ENCODE measurements around the gene EYA3.

Gene EYA3

DNA sequence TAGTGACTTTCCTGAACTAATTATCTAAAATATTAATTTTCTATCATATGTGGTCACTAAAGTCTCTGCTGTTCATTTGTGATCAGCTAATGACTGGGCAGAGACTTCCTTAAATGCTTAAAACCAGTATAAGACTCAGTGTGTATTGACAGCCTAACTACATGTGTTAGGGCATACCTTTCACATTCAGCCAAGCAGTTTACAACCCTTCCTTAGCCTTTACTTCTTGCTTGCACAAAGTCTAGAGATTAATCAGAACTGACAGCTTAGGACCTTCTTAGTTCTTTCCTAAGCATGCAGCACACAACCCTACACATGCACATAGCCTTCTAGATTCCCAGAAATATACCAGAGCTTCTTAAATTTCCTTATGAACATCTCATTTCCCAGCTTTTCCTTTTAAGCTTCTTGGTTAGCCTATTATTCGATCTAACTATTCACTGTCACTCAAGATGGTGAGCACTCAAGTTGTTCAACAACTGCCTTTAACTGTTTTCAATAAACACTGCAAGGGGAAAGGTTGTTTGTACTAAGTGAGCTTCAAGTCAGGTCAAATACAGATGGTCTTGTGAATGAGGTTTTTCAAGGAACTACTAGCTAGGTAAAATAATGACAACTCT, 13.4 kb downstream of the EYA3 start:
- in situ Hi-C loops (cut with MboI; ENCODE audit: low sequenced_read_pairs): no loop called here

DNA sequence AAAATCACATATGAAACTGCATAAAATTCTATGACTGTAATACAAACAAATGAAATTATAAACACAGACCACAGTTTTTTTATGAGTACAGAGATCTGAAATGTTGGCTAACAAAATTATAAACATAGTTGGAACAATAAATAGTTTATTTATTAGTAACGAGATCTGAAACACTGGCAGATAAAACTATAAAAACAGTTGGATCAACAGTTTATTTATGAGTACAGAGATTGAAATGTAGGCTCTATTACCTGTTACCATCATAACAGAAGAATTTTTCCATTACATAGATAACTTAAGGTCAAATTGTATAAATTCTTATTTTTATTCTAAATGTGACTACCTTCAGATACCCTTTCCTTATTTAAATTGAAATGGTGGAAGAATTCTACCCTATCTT, 14.5 kb downstream of the EYA3 start:
- in situ Hi-C loops (cut with MboI; ENCODE audit: low sequenced_read_pairs): no loop called here

DNA sequence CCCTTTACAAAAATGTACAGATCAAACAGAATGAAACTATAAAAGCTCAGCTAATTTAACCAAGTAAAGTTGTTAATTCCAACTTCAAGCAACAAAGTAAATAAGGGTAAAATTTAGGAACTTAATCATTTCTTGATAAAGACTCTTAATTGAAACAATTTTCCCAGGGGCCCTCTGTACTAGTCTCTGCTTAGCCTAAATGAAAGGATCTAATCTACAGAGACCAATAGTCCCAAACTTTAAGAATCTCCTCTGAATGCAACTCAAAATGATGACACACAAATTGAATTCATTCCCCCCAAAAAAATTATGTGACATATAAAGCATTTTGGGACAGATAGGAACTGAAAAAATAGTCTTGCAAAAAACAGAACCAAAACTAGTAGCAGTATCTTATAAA, 16.6 kb downstream of the EYA3 start:
- in situ Hi-C loops (cut with MboI; ENCODE audit: low sequenced_read_pairs): no loop called here

DNA sequence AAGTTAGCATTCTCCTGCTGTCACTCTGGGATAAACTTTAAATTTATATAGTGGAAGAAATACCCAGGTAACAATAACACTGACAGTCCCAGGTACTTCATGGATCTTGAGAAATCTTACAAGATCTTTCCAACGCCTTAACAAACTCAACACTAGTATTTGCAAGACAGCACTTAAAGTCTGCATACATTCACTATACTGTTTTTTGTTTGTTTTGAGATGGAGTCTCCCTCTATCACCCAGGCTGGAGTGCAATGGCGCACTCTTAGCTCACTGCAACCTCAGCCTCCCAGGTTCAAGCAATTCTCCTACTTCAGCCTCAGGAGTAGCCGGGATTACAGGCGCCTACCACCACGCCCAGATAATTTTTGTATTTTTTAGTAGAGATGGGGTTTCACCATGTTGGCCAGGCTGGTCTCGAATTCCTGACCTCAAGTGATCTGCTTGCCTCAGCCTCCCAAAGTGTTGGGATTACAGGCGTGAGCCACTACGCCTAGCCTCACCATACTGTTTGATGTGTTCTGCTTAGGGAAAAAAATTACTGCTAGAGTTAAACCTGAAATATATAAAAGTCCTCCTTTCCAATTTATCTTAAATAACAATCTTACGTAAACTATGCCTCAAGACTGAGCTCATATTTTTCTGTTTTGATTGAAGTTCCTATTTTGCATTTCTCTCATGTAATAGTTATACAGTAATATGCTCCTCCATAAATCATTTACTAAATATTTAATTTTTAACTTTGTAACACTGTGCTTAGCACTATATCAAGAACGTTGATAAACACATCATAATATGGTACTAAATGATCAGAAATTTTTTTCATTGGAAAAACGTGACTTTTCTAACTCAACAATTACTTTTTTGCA, 17.5 kb downstream of the EYA3 start:
- in situ Hi-C loops (cut with MboI; ENCODE audit: low sequenced_read_pairs): no loop called here

GRCh38 chr1:28067523-28068090, 20.8 kb downstream of the EYA3 start:
- in situ Hi-C loops (cut with MboI; ENCODE audit: low sequenced_read_pairs): no loop called here

GRCh38 chr1:28066393-28067154, 21.8 kb downstream of the EYA3 start:
- in situ Hi-C loops (cut with MboI; ENCODE audit: low sequenced_read_pairs): no loop called here

DNA sequence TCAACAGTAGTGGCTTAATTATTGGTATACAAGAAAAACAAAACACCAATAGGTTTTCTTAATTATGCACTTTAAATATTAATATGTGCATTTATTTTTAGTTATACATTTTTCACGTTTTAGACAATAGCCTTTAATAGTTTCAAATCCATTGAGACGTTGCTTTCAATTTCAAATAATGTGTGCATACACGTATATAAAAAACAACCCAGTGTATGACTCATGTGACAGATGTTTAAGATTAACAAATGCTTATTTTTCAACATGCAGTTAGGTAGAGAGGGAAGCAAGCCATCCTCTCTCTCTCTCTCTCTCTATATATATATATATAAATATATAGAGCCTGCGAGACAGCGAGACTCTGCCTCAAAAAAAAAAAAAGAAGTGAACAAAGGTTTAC, 24.3 kb downstream of the EYA3 start:
- in situ Hi-C loops (cut with MboI; ENCODE audit: low sequenced_read_pairs): no loop called here

GRCh38 chr1:28062806-28063205, 25.6 kb downstream of the EYA3 start:
- in situ Hi-C loops (cut with MboI; ENCODE audit: low sequenced_read_pairs): no loop called here

- in situ Hi-C loops (cut with MboI; ENCODE audit: low sequenced_read_pairs): no loop called here
These were observed 29.2 kb downstream of the EYA3 start for GRCh38 chr1:28058971-28059878.

DNA sequence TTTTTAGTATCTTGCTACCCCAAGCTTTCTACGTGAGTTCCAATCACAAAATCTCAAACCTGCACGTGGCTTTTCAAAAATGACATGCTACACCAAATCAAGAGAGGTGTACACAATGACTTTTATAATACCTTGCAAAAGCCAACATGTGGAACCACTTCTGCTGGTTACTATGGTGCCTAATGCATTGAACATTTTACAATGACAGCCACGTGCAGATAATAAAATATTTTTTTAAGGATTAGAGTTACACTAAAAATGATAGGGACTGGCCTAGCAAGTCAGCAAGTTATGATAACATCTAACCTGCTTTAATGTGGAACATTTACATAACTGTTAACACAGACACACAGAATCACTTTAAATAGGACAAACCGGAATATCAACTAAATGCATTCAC, 30.2 kb downstream of the EYA3 start:
- in situ Hi-C loops (cut with MboI; ENCODE audit: low sequenced_read_pairs): no loop called here

- in situ Hi-C loops (cut with MboI; ENCODE audit: low sequenced_read_pairs): no loop called here
These were observed 32.1 kb downstream of the EYA3 start for GRCh38 chr1:28056129-28056925.

DNA sequence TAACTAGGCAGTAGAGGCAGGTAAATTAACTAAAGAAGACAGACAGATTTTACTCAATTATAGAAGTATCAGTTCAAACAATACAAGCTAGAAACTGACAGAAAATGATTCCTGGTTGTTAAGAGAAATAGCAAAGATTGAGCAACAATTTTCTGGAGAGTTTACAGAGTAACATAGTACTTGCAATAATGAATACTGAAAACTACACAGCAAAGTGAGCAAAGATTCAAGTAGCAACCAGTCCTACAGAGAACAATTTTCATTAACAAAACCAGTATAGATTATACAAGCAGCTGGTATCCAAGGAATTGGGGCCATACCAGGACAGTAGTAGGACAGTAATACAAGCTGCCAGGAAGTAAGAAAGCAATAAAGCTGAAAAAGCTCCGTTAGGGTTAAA, 37.6 kb downstream of the EYA3 start:
- in situ Hi-C loops (cut with MboI; ENCODE audit: low sequenced_read_pairs): no loop called here

DNA sequence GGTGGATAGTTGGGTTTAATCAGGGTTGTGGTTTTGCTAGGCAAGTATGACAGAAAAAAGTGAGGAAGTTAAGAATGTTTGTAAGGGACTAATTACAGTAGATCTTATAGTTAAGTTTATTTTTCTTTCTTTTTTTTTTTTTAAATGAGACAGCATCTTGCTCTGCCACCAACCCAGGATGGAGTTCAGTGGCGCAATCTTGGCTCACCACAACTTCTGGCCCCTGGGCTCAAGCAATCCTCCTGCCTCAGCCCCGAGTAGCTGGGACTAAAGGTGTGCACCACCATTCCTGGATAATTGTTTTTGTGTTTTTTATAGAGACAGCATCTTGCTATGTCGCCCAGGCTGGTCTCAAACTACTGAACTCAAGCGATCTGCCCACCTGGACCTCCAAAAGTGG, 41.7 kb downstream of the EYA3 start:
- in situ Hi-C loops (cut with MboI; ENCODE audit: low sequenced_read_pairs): no loop called here

DNA sequence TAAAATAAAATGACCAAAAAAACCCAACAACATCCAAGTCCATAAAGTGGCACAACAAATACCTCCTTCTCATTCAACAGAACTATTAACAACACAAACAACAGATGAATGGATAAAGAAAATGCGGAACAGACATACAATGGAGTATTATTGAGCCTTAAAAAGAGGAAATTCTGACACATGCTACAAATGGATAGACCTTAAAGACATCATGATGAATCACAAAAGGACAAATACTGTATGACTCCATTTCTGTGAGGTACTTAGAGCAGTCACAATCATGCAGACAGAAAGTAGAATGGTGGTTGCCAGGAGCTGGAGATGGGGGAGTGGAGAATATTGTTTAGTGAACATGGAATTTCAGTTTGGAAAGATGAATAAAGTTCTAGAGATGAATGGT, 42.6 kb downstream of the EYA3 start:
- in situ Hi-C loops (cut with MboI; ENCODE audit: low sequenced_read_pairs): no loop called here

GRCh38 chr1:28044399-28044798, 44.0 kb downstream of the EYA3 start:
- in situ Hi-C loops (cut with MboI; ENCODE audit: low sequenced_read_pairs): no loop called here

GRCh38 chr1:28039341-28039740, 49.1 kb downstream of the EYA3 start:
- in situ Hi-C loops (cut with MboI; ENCODE audit: low sequenced_read_pairs): no loop called here

- in situ Hi-C loops (cut with MboI; ENCODE audit: low sequenced_read_pairs): no loop called here
These were observed 50.5 kb downstream of the EYA3 start for GRCh38 chr1:28037946-28038345.

- in situ Hi-C loops (cut with MboI; ENCODE audit: low sequenced_read_pairs): no loop called here
These were observed 51.2 kb downstream of the EYA3 start for GRCh38 chr1:28037206-28037605.

DNA sequence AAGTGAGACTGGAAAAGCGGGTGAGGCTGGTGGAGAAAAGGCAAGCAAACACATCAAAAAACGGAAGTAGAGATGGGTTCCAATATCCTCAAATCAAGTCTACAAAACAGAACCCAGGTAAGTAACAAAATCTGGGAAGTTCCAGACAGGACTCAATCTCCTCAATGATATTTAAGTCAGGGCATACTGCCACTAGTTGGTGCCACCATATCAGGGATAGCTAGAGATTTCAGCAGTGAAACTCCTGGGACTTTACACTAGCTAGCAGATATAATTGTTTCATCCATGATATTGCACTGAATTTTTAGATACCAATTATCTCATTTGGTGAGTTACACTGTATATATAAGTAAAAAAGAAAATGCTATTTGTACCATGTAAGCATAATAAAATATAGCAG, 52.0 kb downstream of the EYA3 start:
- in situ Hi-C loops (cut with MboI; ENCODE audit: low sequenced_read_pairs): no loop called here

DNA sequence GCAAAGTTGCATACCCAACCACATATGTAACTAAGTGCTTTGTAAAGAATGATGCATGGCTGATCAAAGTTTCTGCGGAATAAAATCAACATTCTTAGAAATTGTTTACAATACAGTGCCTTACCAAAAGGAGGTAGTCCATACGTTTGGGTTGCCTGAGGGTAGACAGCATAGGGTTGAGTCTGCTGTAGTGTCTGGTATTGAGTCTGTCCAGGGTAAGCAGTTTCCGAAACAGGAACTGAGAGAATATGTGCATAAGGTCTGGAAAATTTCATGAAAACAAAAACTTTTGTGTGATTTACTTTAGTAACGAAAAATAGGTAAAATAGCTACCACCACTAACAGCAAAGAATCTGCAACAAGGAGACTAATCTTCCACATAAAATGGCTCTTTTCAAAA, 53.0 kb downstream of the EYA3 start:
- in situ Hi-C loops (cut with MboI; ENCODE audit: low sequenced_read_pairs): no loop called here
